Ovary (tissue), 3 donors: Measurements from ENCODE around the gene COX11.

Experiments
- CTCF ChIP-seq, 3 donors: fragments of 450-650 bp in 2 of 3; fragments of 200-600 bp in 1 of 3; IDR thresholded peaks; one replicate each; pipeline versions ENCODE4 v1.5.1 to v1.8.0; 2016 to 2022; ENCODE audit warnings: antibody characterized with exemption in 3 of 3, mild to moderate bottlenecking in 1 of 3
- EP300 ChIP-seq: sonication (generic); formaldehyde crosslinking; IDR thresholded peaks from one replicate; pipeline ENCODE4 v1.6.1; 2017; ENCODE audit warnings: antibody characterized with exemption
- POLR2A ChIP-seq: fragments of 450-650 bp; IDR thresholded peaks from one replicate; pipeline ENCODE4 v1.6.1; 2017; ENCODE audit warnings: antibody characterized with exemption, mild to moderate bottlenecking, moderate library complexity
- donor health status: DM: no; HTN: no; CAD: no.

- TF ChIP-seq POLR2A (no peak), EP300 (no peak), CTCF (IDR thresholded peaks at IDR 0.05) (no peak)
Observed at GRCh38 chr17:54933921-54934320, 34.5 kb downstream of the COX11 start.
